Esophagus squamous epithelium (tissue), 5 donors: ENCODE results near the gene JAK3. TPM values are rescaled to one million over a fixed set of nuclear protein-coding genes. Genes with fewer than 3 reads are reported as not detected.

Experiments
- DNase-seq: peaks from one replicate; lab custom pipeline; 2025; lab: John Stamatoyannopoulos, UW
- H3K27ac ChIP-seq, 4 donors: fragments of 200-600 bp; sonication (generic); one replicate each; pipeline ENCODE4 v1.5.1; 2016 to 2019; ENCODE audit warnings: mild to moderate bottlenecking in 1 of 4
- H3K27me3 ChIP-seq, 4 donors: fragments of 200-600 bp; sonication (generic); 1 replicate in 3 of 4; 2 replicates in 1 of 4; pipeline versions ENCODE4 v1.5.1 to v1.6.0; 2017 to 2021; ENCODE audit warnings: antibody characterized with exemption in 1 of 4
- H3K36me3 ChIP-seq, 3 donors: fragments of 200-600 bp; sonication (generic); one replicate each; pipeline ENCODE4 v1.5.1; 2016 to 2019
- H3K4me1 ChIP-seq, 3 donors: fragments of 200-600 bp; sonication (generic); one replicate each; pipeline ENCODE4 v1.5.1; 2017 to 2019
- H3K4me3 ChIP-seq, 4 donors: fragments of 200-600 bp; sonication (generic); 1 replicate in 3 of 4; 2 replicates in 1 of 4; pipeline ENCODE4 v1.5.1; 2016 to 2019; ENCODE audit warnings: mild to moderate bottlenecking in 2 of 4, moderate library complexity in 1 of 4
- H3K9me3 ChIP-seq, 3 donors: fragments of 200-600 bp; sonication (generic); one replicate each; pipeline ENCODE4 v1.5.1; 2016 to 2019
- CTCF ChIP-seq, 6 experiments: fragments of 450-650 bp in 4 of 6; fragments of 200-600 bp in 2 of 6; sonication (generic) in 2 of 6; IDR thresholded peaks; one replicate each; pipeline ENCODE4 v1.5.1; 2016 to 2019; ENCODE audit warnings: antibody characterized with exemption in 6 of 6, mild to moderate bottlenecking in 4 of 6, moderate library complexity in 4 of 6
- POLR2A ChIP-seq, 4 donors: fragments of 450-650 bp; IDR thresholded peaks; one replicate each; pipeline ENCODE4 v1.6.1; 2017; ENCODE audit warnings: antibody characterized with exemption in 4 of 4, mild to moderate bottlenecking in 4 of 4, moderate library complexity in 3 of 4
- WGBS, 2 donors: methylation state at CpG; one replicate each; pipeline ENCODE4 v1.1.5; 2018; 5-methylcytosine and 5-hydroxymethylcytosine counted together
- intact Hi-C: fragments of 100-400 bp; cut with DNase I; formaldehyde crosslinking; loops from one replicate; pipeline ENCODE4 v1.15.0; 2022
- total RNA-seq, 4 donors: library from RNA; depleted of rRNA; stranded (reverse); fragments of >200 nt; gene quantifications; one replicate each; pipeline ENCODE4 v1.1.0, GENCODE V29; 2016
- donor health status: DM: yes; HTN: yes; CAD: no.

JAK3 gene
- total RNA-seq, 4 donors from 2014 or later, result 0.87 to 6.5 (median 4.6) TPM

DNA sequence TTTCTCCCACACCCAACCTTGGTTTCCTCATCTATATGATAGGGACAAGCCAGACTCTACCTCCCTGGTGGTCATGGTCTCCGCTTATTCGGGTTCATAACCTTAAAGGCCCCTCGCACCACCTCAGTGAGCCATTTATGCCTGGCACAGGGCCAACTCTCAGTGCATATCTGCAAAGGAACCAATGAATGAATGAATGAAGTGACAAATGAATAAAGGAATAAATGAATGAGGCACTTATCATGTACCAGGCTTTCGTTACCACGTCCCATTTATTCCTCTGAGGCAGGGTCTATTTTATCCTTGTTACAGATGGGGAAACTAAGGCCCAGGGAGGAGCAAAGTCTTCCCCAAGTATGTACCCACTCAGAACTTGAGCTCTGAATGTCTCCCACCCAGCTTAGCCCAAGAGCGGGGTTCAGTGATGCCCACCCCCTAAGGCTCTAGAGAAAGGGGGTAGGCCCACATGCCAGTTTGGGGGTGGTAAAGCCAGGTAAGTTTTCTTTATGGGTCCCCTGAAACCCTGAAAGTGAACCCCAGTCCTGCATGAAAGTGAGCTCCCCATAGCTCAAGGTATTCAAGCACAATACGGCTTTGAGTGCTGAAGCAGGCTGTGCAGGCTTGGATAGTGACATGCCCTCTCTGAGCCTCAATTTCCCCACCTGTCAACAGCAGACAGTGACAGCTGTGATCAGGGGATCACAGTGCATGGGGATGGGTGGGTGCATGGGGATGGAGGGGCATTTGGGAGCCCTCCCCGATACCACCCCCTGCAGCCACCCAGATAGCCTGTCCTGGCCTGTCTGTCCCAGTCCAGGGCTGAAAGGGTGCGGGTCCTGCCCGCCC is 23.5 kb upstream of the JAK3 start:
- no peak for DNase-seq
- intact Hi-C loops, result no loop called here
- H3K27ac ChIP-seq, result no peak overlapping the region
- no peak for TF ChIP-seq POLR2A (IDR thresholded peaks at IDR 0.05)
- no peak for TF ChIP-seq CTCF (IDR thresholded peaks at IDR 0.05)
- H3K4me3 ChIP-seq, result peak overlapping the region in 1 of 4 donors; percentile 37
- no peaks in the 10 kb centered on the region for H3K36me3 ChIP-seq
- H3K4me1 ChIP-seq, result peaks cover 19 to 35% (median 22%) of the 10 kb centered on the region in 3 donors
- 66 to 78% methylated on average over 6 to 8 of the region's 10 CpGs for WGBS, 2 donors
- H3K27me3 ChIP-seq, result peaks cover 24 to 73% (median 34%) of the 10 kb centered on the region in 4 donors
- H3K9me3 ChIP-seq, result no peaks in the 10 kb centered on the region

DNA sequence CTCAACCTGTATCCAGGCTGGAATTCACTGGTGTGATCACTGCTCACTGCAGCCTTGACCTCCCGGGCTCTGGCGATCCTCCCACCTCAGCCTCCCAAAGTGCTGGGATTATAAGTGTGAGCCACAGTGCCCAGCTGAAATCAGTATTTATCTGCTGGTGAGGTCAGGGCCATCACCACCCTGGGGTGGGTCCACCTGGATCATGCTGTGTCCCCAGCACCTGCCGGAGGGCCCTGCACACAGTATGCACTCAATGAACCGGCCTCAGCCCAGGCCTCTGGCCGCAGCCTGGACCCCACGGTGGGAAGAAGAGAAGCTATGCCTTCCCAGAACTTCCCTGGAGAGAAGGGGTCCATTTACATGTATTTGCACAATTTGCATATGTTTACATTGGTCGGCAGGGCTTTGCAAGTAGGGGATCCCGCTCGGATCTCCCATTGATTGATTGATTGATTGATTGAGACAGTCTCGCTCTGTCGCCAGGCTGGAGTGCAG is 21.4 kb upstream of the JAK3 start:
- intact Hi-C loops, result loop anchor here (5.0 kb wide), 2 partner anchors 63 to 128 kb away; partner anchors contain the start of gene CCDC124
- no peak for DNase-seq
- H3K27ac ChIP-seq, result no peak overlapping the region
- H3K4me3 ChIP-seq, result no peak overlapping the region
- no peak for TF ChIP-seq CTCF (IDR thresholded peaks at IDR 0.05)
- TF ChIP-seq POLR2A (IDR thresholded peaks at IDR 0.05), result no peak
- H3K9me3 ChIP-seq, result no peaks in the 10 kb centered on the region
- H3K4me1 ChIP-seq, result peaks cover 22 to 49% (median 28%) of the 10 kb centered on the region in 3 donors
- WGBS, 2 donors, result 46 to 66% methylated on average over 5 of the region's 11 CpGs
- H3K36me3 ChIP-seq, result peaks cover 0 to 17% (median 7%) of the 10 kb centered on the region in 3 donors
- peaks cover 24 to 53% (median 34%) of the 10 kb centered on the region in 4 donors for H3K27me3 ChIP-seq

- intact Hi-C loops, result loop anchor here (5.0 kb wide), 2 partner anchors 64 to 129 kb away; partner anchors contain the start of gene CCDC124
- H3K4me3 ChIP-seq, result no peak overlapping the region
- peaks cover 4 to 22% (median 12%) of the 10 kb centered on the region in 3 donors for H3K36me3 ChIP-seq
- H3K27me3 ChIP-seq, result peaks cover 22 to 48% (median 33%) of the 10 kb centered on the region in 4 donors
- DNase-seq, result no peak
- TF ChIP-seq POLR2A (IDR thresholded peaks at IDR 0.05), result no peak
- no peak for TF ChIP-seq CTCF (IDR thresholded peaks at IDR 0.05)
- 52 to 59% methylated on average over 4 to 6 of the region's 6 CpGs for WGBS, 2 donors
- no peaks in the 10 kb centered on the region for H3K9me3 ChIP-seq
- H3K27ac ChIP-seq, result no peak overlapping the region
- peaks cover 20 to 49% (median 29%) of the 10 kb centered on the region in 3 donors for H3K4me1 ChIP-seq
These were observed 20.9 kb upstream of the JAK3 start for GRCh38 chr19:17868669-17869068.

DNA sequence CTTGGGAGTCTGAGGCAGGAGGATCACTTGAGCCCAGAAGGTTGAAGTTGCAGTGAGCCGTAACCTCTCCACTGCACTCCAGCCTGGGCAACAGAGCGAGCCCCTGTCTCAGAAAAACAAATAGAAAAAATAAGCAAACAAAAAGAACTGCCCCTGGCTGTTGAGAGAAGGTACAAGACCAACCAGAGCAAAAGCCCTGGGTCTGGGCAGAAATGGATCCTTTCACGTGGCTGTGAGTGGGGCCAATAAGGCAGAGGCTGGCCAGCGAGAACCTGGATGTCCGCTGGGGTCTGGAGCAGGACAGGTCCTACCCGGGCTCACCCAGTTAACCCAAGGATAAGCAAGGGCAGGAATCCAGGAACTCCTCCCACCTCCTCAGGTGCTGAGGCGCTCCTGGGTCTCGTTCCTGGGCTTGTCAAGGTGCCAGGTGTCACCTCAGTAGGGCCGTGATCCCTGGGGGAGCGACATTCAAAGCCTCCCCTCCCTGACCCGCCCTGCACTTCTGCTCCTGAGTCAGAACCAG is 19.2 kb upstream of the JAK3 start:
- TF ChIP-seq CTCF (IDR thresholded peaks at IDR 0.05) (no peak), POLR2A (IDR thresholded peaks at IDR 0.05) (no peak)
- Histone ChIP-seq H3K4me3 (no peak overlapping the region), H3K4me1 (peaks cover 16 to 49% (median 33%) of the 10 kb centered on the region in 3 donors), H3K27me3 (peaks cover 8 to 32% (median 18%) of the 10 kb centered on the region in 4 donors), H3K36me3 (peaks cover 19 to 39% (median 28%) of the 10 kb centered on the region in 3 donors), H3K27ac (no peak overlapping the region), H3K9me3 (no peaks in the 10 kb centered on the region)
- 65 to 73% methylated on average over 6 to 7 of the region's 11 CpGs for WGBS, 2 donors
- intact Hi-C loops, result loop anchor here (5.0 kb wide), 2 partner anchors 65 to 130 kb away; partner anchors contain the start of gene CCDC124
- no peak for DNase-seq
